MM.1S (cell line): ENCODE measurements around the gene VAV3.

ENCODE experiments used
- DNase-seq: peaks from one replicate; pipeline ENCODE4 v3.0.0-alpha.2; 2015
- H2AFZ ChIP-seq: fragments of 300-600 bp; sonication (generic); 2 replicates; pipeline ENCODE4 v1.6.0; 2016; ENCODE audit warnings: antibody characterized with exemption, low read length
- H3F3A ChIP-seq: fragments of 300-600 bp; sonication (generic); 2 replicates; pipeline ENCODE4 v1.6.1; 2016; ENCODE audit warnings: mild to moderate bottlenecking, antibody characterized with exemption, low read length, moderate library complexity, mixed read lengths; ENCODE audit not compliant: insufficient read depth
- H3K27ac ChIP-seq: fragments of 300-600 bp; sonication (generic); 2 replicates; pipeline ENCODE4 v1.5.1; 2016; ENCODE audit warnings: mild to moderate bottlenecking, low read length
- H3K27me3 ChIP-seq: fragments of 300-600 bp; sonication (generic); replicated peaks from 2 replicates; pipeline ENCODE4 v1.6.0; 2016; ENCODE audit warnings: low read length; ENCODE audit not compliant: insufficient read depth
- H3K36me3 ChIP-seq: fragments of 300-600 bp; sonication (generic); replicated peaks from 2 replicates; pipeline ENCODE4 v1.6.1; 2016; ENCODE audit warnings: mild to moderate bottlenecking, low read length, mixed read lengths; ENCODE audit not compliant: insufficient read depth
- H3K4me1 ChIP-seq: fragments of 300-600 bp; sonication (generic); 2 replicates; pipeline ENCODE4 v1.6.1; 2016; ENCODE audit warnings: low read length, mixed read lengths
- H3K4me2 ChIP-seq: fragments of 300-600 bp; sonication (generic); 2 replicates; pipeline ENCODE4 v1.6.0; 2016; ENCODE audit warnings: low read depth, low read length
- H3K4me3 ChIP-seq: fragments of 300-600 bp; sonication (generic); 2 replicates; pipeline ENCODE4 v1.5.1; 2016; ENCODE audit warnings: low read length, mixed read lengths
- H3K79me2 ChIP-seq: fragments of 300-600 bp; sonication (generic); 2 replicates; pipeline ENCODE4 v1.6.1; 2016; ENCODE audit warnings: mixed run types, low read length, mixed read lengths
- H3K9ac ChIP-seq: fragments of 300-600 bp; sonication (generic); 2 replicates; pipeline ENCODE4 v1.6.1; 2016; ENCODE audit warnings: low read length, mixed read lengths
- H3K9me2 ChIP-seq: fragments of 300-600 bp; sonication (generic); replicated peaks from 2 replicates; pipeline ENCODE4 v1.6.1; 2016; ENCODE audit warnings: mild to moderate bottlenecking, low read length, mixed read lengths; ENCODE audit not compliant: insufficient read depth
- H3K9me3 ChIP-seq: fragments of 300-600 bp; sonication (generic); replicated peaks from 2 replicates; pipeline ENCODE4 v1.6.1; 2016; ENCODE audit warnings: mild to moderate bottlenecking, low read length, mixed read lengths; ENCODE audit not compliant: insufficient read depth
- H4K20me1 ChIP-seq: fragments of 300-600 bp; sonication (generic); 2 replicates; pipeline ENCODE4 v1.6.1; 2016; ENCODE audit warnings: mild to moderate bottlenecking, low read length, moderate library complexity, mixed read lengths; ENCODE audit not compliant: insufficient read depth
- EZH2 ChIP-seq: fragments of 300-600 bp; sonication (generic); optimal IDR thresholded peaks from 2 replicates; pipeline ENCODE3; 2017; ENCODE audit warnings: low read depth, mild to moderate bottlenecking, antibody characterized with exemption, low read length, mixed read lengths
- EZH2phosphoT487 ChIP-seq: fragments of 300-600 bp; sonication (generic); IDR thresholded peaks from 2 replicates; pipeline ENCODE4 v1.6.1; 2018; ENCODE audit warnings: antibody characterized with exemption, low read length
- TF ChIP-seq, protein P1 (sequence below): fragments of 300-600 bp; sonication (generic); IDR thresholded peaks from 2 replicates; pipeline ENCODE4 v1.5.1; 2016; ENCODE audit warnings: antibody characterized with exemption, low read length, mixed read lengths

The VAV3 gene

DNA sequence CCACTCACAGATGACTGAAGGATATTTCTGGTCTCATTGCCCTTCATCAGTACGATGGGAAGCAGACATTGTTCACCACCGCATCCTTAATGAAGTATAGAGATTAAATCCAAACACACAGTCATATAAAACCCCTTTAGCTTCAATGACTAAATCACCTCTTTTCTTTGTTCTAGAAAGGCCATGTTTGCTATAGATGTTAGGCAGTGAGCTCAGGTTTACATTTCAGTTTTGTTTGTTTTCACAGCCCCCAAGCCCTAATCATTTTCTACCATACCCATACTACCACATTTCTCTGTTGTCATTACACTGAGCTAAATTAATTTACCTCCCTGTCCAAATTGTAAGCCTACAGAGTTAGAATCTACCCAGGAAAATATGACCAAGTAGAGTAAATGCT is 439.0 kb downstream of the VAV3 start:
- Histone ChIP-seq H3F3A (no peaks in the 10 kb centered on the region), H3K79me2 (no peaks in the 10 kb centered on the region), H3K4me1 (peaks cover 10% of the 10 kb centered on the region; the same call in 1 of the 2 replicates), H3K36me3 (no peaks in the 10 kb centered on the region), H3K4me3 (no peak overlapping the region), H3K27me3 (no peaks in the 10 kb centered on the region), H4K20me1 (no peaks in the 10 kb centered on the region), H3K27ac (no peak overlapping the region), H3K9me3 (no peaks in the 10 kb centered on the region), H3K4me2 (no peak overlapping the region), H3K9me2 (no peaks in the 10 kb centered on the region), H2AFZ (no peak overlapping the region), H3K9ac (no peak overlapping the region)
- no peak for DNase-seq
- TF ChIP-seq, protein P1, sequence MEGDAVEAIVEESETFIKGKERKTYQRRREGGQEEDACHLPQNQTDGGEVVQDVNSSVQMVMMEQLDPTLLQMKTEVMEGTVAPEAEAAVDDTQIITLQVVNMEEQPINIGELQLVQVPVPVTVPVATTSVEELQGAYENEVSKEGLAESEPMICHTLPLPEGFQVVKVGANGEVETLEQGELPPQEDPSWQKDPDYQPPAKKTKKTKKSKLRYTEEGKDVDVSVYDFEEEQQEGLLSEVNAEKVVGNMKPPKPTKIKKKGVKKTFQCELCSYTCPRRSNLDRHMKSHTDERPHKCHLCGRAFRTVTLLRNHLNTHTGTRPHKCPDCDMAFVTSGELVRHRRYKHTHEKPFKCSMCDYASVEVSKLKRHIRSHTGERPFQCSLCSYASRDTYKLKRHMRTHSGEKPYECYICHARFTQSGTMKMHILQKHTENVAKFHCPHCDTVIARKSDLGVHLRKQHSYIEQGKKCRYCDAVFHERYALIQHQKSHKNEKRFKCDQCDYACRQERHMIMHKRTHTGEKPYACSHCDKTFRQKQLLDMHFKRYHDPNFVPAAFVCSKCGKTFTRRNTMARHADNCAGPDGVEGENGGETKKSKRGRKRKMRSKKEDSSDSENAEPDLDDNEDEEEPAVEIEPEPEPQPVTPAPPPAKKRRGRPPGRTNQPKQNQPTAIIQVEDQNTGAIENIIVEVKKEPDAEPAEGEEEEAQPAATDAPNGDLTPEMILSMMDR, result no peak
- no peak for TF ChIP-seq EZH2phosphoT487
- no peak for TF ChIP-seq EZH2

DNA sequence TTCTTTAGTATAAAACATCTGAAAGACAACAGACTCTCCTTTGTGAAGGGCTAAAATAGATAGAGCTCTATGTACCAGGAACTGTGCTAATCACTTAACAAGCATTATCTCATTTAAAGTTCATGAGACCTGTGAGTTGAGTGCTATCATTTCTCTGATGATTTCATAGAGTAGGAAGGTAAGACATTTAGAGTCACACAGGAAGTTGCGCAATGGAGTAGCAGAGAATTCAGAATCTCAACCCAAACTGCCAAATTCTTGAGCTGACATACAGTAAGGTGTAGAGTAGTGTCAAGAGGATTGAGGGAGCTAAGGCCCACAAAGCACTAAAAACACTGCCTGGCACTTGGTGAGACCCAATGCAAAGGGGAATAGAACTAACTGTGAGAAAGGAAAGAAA is 439.8 kb downstream of the VAV3 start:
- no peaks in the 10 kb centered on the region for H3K36me3 ChIP-seq
- TF ChIP-seq EZH2phosphoT487, result no peak
- TF ChIP-seq, protein P1, result no peak
- TF ChIP-seq EZH2, result no peak
- H3K79me2 ChIP-seq, result no peaks in the 10 kb centered on the region
- no peaks in the 10 kb centered on the region for H3K9me3 ChIP-seq
- no peak overlapping the region for H3K4me2 ChIP-seq
- no peak overlapping the region for H3K4me3 ChIP-seq
- H2AFZ ChIP-seq, result no peak overlapping the region
- no peak overlapping the region for H3K27ac ChIP-seq
- no peak overlapping the region for H3K9ac ChIP-seq
- peaks cover 10% of the 10 kb centered on the region; the same call in 1 of the 2 replicates for H3K4me1 ChIP-seq
- H3K9me2 ChIP-seq, result no peaks in the 10 kb centered on the region
- no peaks in the 10 kb centered on the region for H3F3A ChIP-seq
- no peaks in the 10 kb centered on the region for H4K20me1 ChIP-seq
- DNase-seq, result no peak
- no peaks in the 10 kb centered on the region for H3K27me3 ChIP-seq

DNA sequence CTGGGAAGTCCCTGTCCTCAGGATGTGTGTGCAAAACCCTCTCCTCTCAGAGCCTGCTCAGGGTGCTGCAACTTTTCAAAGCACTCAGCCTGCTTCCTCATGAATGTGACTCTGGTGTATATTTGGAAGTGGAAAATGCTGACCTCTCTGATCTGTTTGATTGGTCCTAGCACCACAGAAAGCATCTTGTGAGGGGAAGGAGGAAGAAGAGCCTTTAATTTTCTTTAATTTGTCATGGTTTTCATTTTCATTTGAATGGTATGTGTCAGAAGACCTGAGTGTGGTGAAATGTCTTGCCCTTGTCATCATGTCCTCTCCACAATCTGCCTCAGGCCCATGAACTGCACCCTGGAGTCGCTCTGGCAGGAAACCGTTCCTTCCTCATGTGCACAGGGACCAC is 440.7 kb downstream of the VAV3 start:
- H3K36me3 ChIP-seq, result no peaks in the 10 kb centered on the region
- peaks cover 10% of the 10 kb centered on the region; the same call in 1 of the 2 replicates for H3K4me1 ChIP-seq
- H3K27ac ChIP-seq, result no peak overlapping the region
- no peaks in the 10 kb centered on the region for H3K9me3 ChIP-seq
- H3K4me3 ChIP-seq, result no peak overlapping the region
- H3K27me3 ChIP-seq, result no peaks in the 10 kb centered on the region
- TF ChIP-seq EZH2 (no peak), EZH2phosphoT487 (no peak)
- TF ChIP-seq, protein P1, result no peak
- H3K79me2 ChIP-seq, result no peaks in the 10 kb centered on the region
- H3K9me2 ChIP-seq, result no peaks in the 10 kb centered on the region
- H3F3A ChIP-seq, result no peaks in the 10 kb centered on the region
- H2AFZ ChIP-seq, result no peak overlapping the region
- no peak for DNase-seq
- H3K4me2 ChIP-seq, result no peak overlapping the region
- no peaks in the 10 kb centered on the region for H4K20me1 ChIP-seq
- no peak overlapping the region for H3K9ac ChIP-seq
